Ectodermal cell (in vitro differentiated cells): ENCODE measurements around the gene LCP1.

Source experiments
- H3K27ac ChIP-seq: 2 replicates; pipeline ENCODE4 v1.7.0; 2013; ENCODE audit warnings: mild to moderate bottlenecking, low read depth, low read length; ENCODE audit not compliant: insufficient read depth, poor library complexity, severe bottlenecking
- H3K27me3 ChIP-seq: 2 replicates; pipeline ENCODE4 v1.7.0; 2013; ENCODE audit warnings: mild to moderate bottlenecking, low read length; ENCODE audit not compliant: insufficient read depth, control insufficient read depth, poor library complexity, severe bottlenecking
- H3K36me3 ChIP-seq: one replicate; pipeline ENCODE4 v1.7.0; 2013; ENCODE audit warnings: low read length; ENCODE audit not compliant: control insufficient read depth, insufficient read depth
- H3K4me1 ChIP-seq: one replicate; pipeline ENCODE4 v1.7.0; 2013; ENCODE audit warnings: low read length; ENCODE audit not compliant: control insufficient read depth, insufficient read depth
- H3K4me3 ChIP-seq: 2 replicates; pipeline ENCODE4 v1.7.0; 2013; ENCODE audit warnings: low read depth, low read length, control low read depth; ENCODE audit not compliant: insufficient read depth
- H3K9me3 ChIP-seq: 2 replicates; pipeline ENCODE4 v1.7.0; 2013; ENCODE audit warnings: mild to moderate bottlenecking, low read length, moderate library complexity; ENCODE audit not compliant: control insufficient read depth
- WGBS, 2 experiments: methylation state at CpG; one replicate each; pipeline ENCODE4 v1.1.7; 2013; ENCODE audit warnings: missing lambda C conversion rate in 2 of 2; 5-methylcytosine and 5-hydroxymethylcytosine counted together

Gene LCP1

GRCh38 chr13:46145950-46146349 lies 36.0 kb downstream of the LCP1 start:
- WGBS, 2 experiments: 61 to 65% methylated on average over 2 of the region's 2 CpGs
- Histone ChIP-seq H3K27me3 (peaks cover 14% of the 10 kb centered on the region), H3K4me3 (no peak overlapping the region), H3K9me3 (no peaks in the 10 kb centered on the region), H3K27ac (no peak overlapping the region), H3K36me3 (no peaks in the 10 kb centered on the region), H3K4me1 (no peaks in the 10 kb centered on the region)

GRCh38 chr13:46145135-46145534 lies 36.8 kb downstream of the LCP1 start:
- H3K27me3 ChIP-seq: peaks cover 14% of the 10 kb centered on the region
- no peak overlapping the region for H3K27ac ChIP-seq
- H3K4me1 ChIP-seq: no peaks in the 10 kb centered on the region
- no peaks in the 10 kb centered on the region for H3K36me3 ChIP-seq
- H3K9me3 ChIP-seq: no peaks in the 10 kb centered on the region
- no peak overlapping the region for H3K4me3 ChIP-seq
- 88 to 90% methylated on average over 4 of the region's 4 CpGs for whole genome bisulfite sequencing, 2 experiments

GRCh38 chr13:46143184-46143701 lies 38.7 kb downstream of the LCP1 start:
- Histone ChIP-seq H3K9me3 (no peaks in the 10 kb centered on the region), H3K36me3 (no peaks in the 10 kb centered on the region), H3K4me3 (no peak overlapping the region), H3K27me3 (peaks cover 14% of the 10 kb centered on the region), H3K4me1 (no peaks in the 10 kb centered on the region), H3K27ac (no peak overlapping the region)
- WGBS, 2 experiments: 91 to 96% methylated on average over 4 of the region's 4 CpGs

GRCh38 chr13:46142776-46143175 lies 39.2 kb downstream of the LCP1 start:
- Histone ChIP-seq H3K27me3 (peaks cover 14% of the 10 kb centered on the region), H3K4me1 (no peaks in the 10 kb centered on the region), H3K36me3 (no peaks in the 10 kb centered on the region), H3K4me3 (no peak overlapping the region), H3K27ac (no peak overlapping the region), H3K9me3 (no peaks in the 10 kb centered on the region)
- WGBS, 2 experiments: 34 to 35% methylated on average over 3 of the region's 3 CpGs

- Histone ChIP-seq H3K4me3 (no peak overlapping the region), H3K9me3 (no peaks in the 10 kb centered on the region), H3K4me1 (peaks cover 5% of the 10 kb centered on the region), H3K36me3 (no peaks in the 10 kb centered on the region), H3K27ac (no peak overlapping the region), H3K27me3 (peaks cover 8% of the 10 kb centered on the region)
- WGBS, 2 experiments: 86 to 93% methylated on average over 2 of the region's 2 CpGs
Measured at GRCh38 chr13:46140044-46140443, 41.9 kb downstream of the LCP1 start.

GRCh38 chr13:46137627-46138317 lies 44.2 kb downstream of the LCP1 start:
- WGBS, 2 experiments: 92 to 96% methylated on average over 2 of the region's 2 CpGs
- Histone ChIP-seq H3K4me1 (peaks cover 5% of the 10 kb centered on the region), H3K36me3 (no peaks in the 10 kb centered on the region), H3K9me3 (no peaks in the 10 kb centered on the region), H3K27me3 (peaks cover 8% of the 10 kb centered on the region), H3K4me3 (no peak overlapping the region), H3K27ac (no peak overlapping the region)

- no peak overlapping the region for H3K27ac ChIP-seq
- no peak overlapping the region for H3K4me3 ChIP-seq
- peaks cover 5% of the 10 kb centered on the region for H3K27me3 ChIP-seq
- no peaks in the 10 kb centered on the region for H3K9me3 ChIP-seq
- no peaks in the 10 kb centered on the region for H3K36me3 ChIP-seq
- peaks cover 5% of the 10 kb centered on the region for H3K4me1 ChIP-seq
- 87 to 90% methylated on average over 4 of the region's 4 CpGs for WGBS, 2 experiments
Measured at GRCh38 chr13:46136688-46137087, 45.3 kb downstream of the LCP1 start.

GRCh38 chr13:46134961-46135522 lies 46.9 kb downstream of the LCP1 start:
- WGBS, 2 experiments: 71 to 77% methylated on average over 4 of the region's 4 CpGs
- H3K9me3 ChIP-seq: no peaks in the 10 kb centered on the region
- H3K4me1 ChIP-seq: peaks cover 5% of the 10 kb centered on the region
- H3K4me3 ChIP-seq: no peak overlapping the region
- no peak overlapping the region for H3K27ac ChIP-seq
- H3K27me3 ChIP-seq: no peaks in the 10 kb centered on the region
- H3K36me3 ChIP-seq: no peaks in the 10 kb centered on the region

GRCh38 chr13:46134494-46134893 lies 47.5 kb downstream of the LCP1 start:
- H3K4me1 ChIP-seq: peaks cover 5% of the 10 kb centered on the region
- H3K4me3 ChIP-seq: no peak overlapping the region
- no peaks in the 10 kb centered on the region for H3K36me3 ChIP-seq
- no peak overlapping the region for H3K27ac ChIP-seq
- no peaks in the 10 kb centered on the region for H3K27me3 ChIP-seq
- WGBS, 2 experiments: 96 to 98% methylated on average over 2 of the region's 2 CpGs
- no peaks in the 10 kb centered on the region for H3K9me3 ChIP-seq

GRCh38 chr13:46132109-46132508 lies 49.9 kb downstream of the LCP1 start:
- no peaks in the 10 kb centered on the region for H3K27me3 ChIP-seq
- H3K4me3 ChIP-seq: no peak overlapping the region
- no peaks in the 10 kb centered on the region for H3K36me3 ChIP-seq
- WGBS, 2 experiments: 92 to 95% methylated on average over 3 of the region's 3 CpGs
- no peaks in the 10 kb centered on the region for H3K9me3 ChIP-seq
- H3K27ac ChIP-seq: no peak overlapping the region
- H3K4me1 ChIP-seq: peaks cover 5% of the 10 kb centered on the region
